Endothelial cell of umbilical vein (primary cell): ENCODE data around the gene BCL11B. TPM values are rescaled to one million over a fixed set of nuclear protein-coding genes. Genes with fewer than 3 reads are reported as not detected.

Experiments used
- BruUV-seq: library from RNA; stranded (reverse); fragments of 400-500 nt; replicated peaks from 2 replicates; lab custom pipeline; 2021; lab: Mats Ljungman, UMichigan
- CTCF ChIA-PET: fragments of 300-600, 350-600 bp; sonication (Branson Sonifier 250); formaldehyde crosslinking; loops from one replicate; lab custom pipeline; 2021; ENCODE audit warnings: antibody characterized with exemption, inconsistent platforms; lab: Charles Lee
- POLR2A ChIA-PET: fragments of 300-600, 350-600 bp; sonication (Branson Sonifier 250); formaldehyde crosslinking; loops from one replicate; lab custom pipeline; 2021; ENCODE audit warnings: antibody characterized with exemption, inconsistent platforms; lab: Charles Lee
- DNase-seq: peaks from one replicate; pipeline ENCODE4 v3.0.0-alpha.2; 2011; ENCODE audit warnings: low read depth, low spot score
- FAIRE-seq: peaks from 2 replicates; lab custom pipeline; 2011; peaks lifted over from hg19 to GRCh38; lab: Jason Lieb, UNC
- H2AFZ ChIP-seq: 2 replicates; pipeline ENCODE4 v1.6.0; 2012; ENCODE audit warnings: low read depth, low read length, control low read depth, inconsistent platforms
- H3K27ac ChIP-seq: 2 replicates; pipeline ENCODE4 v1.5.1; 2011; ENCODE audit warnings: low read depth, mild to moderate bottlenecking, control low read depth, low read length, moderate library complexity; ENCODE audit not compliant: insufficient read depth
- H3K27me3 ChIP-seq, 2 experiments: 2 replicates each; pipeline versions ENCODE4 v1.6.0 to v1.6.1; 2011; ENCODE audit warnings: low read length in 2 of 2, mixed read lengths in 1 of 2; ENCODE audit not compliant: control insufficient read depth in 2 of 2, insufficient read depth in 2 of 2
- H3K36me3 ChIP-seq, 2 experiments: 2 replicates in 1 of 2; 3 replicates in 1 of 2; pipeline ENCODE4 v1.5.1; 2011; ENCODE audit warnings: low read length in 2 of 2, mild to moderate bottlenecking in 1 of 2, moderate library complexity in 1 of 2; ENCODE audit not compliant: control insufficient read depth in 2 of 2, insufficient read depth in 2 of 2; ENCODE audit errors: extremely low read depth in 1 of 2
- H3K4me1 ChIP-seq: 3 replicates; pipeline ENCODE4 v1.5.1; 2011; ENCODE audit warnings: mild to moderate bottlenecking, low read length; ENCODE audit not compliant: control insufficient read depth, insufficient read depth; ENCODE audit errors: extremely low read depth
- H3K4me2 ChIP-seq: 2 replicates; pipeline ENCODE4 v1.6.1; 2011; ENCODE audit warnings: low read length, control low read depth, mixed read lengths; ENCODE audit not compliant: insufficient read depth
- H3K4me3 ChIP-seq, 3 experiments: fragments of 200-600 bp in 1 of 3; sonication (generic), shearing (Covaris generic) in 1 of 3; replicated peaks in 1 of 3; 2 replicates each; pipeline ENCODE4 v1.5.1; 2011 to 2016; ENCODE audit warnings: control low read depth in 3 of 3, low read length in 3 of 3, mild to moderate bottlenecking in 2 of 3, inconsistent platforms in 1 of 3, low read depth in 1 of 3, moderate library complexity in 1 of 3; ENCODE audit not compliant: insufficient read depth in 1 of 3
- H3K79me2 ChIP-seq: 2 replicates; pipeline ENCODE4 v1.6.0; 2012; ENCODE audit warnings: low read length, inconsistent platforms; ENCODE audit not compliant: control insufficient read depth, insufficient read depth
- H3K9ac ChIP-seq: replicated peaks from 2 replicates; pipeline ENCODE3; 2011; ENCODE audit warnings: low read length, control low read depth; ENCODE audit not compliant: insufficient read depth; ENCODE audit errors: extremely low read depth
- H3K9me1 ChIP-seq: replicated peaks from 3 replicates; pipeline ENCODE4 v1.6.0; 2011; ENCODE audit warnings: mild to moderate bottlenecking, low read length; ENCODE audit not compliant: control insufficient read depth, insufficient read depth; ENCODE audit errors: extremely low read depth
- H3K9me3 ChIP-seq: replicated peaks from 2 replicates; pipeline ENCODE4 v1.5.1; 2012; ENCODE audit warnings: low read length, inconsistent platforms; ENCODE audit not compliant: control insufficient read depth, insufficient read depth
- H4K20me1 ChIP-seq: replicated peaks from 2 replicates; pipeline ENCODE3; 2011; ENCODE audit warnings: mild to moderate bottlenecking, low read length; ENCODE audit not compliant: control insufficient read depth, insufficient read depth; ENCODE audit errors: extremely low read depth
- CTCF ChIP-seq, 2 donors: IDR thresholded peaks; 1 replicate in 1 of 2; 2 replicates in 1 of 2; pipeline ENCODE4 v1.5.1; 2011; ENCODE audit warnings: low read length in 2 of 2, mild to moderate bottlenecking in 2 of 2, moderate library complexity in 2 of 2, control low read depth in 1 of 2, inconsistent platforms in 1 of 2, low read depth in 1 of 2; ENCODE audit not compliant: insufficient read depth in 1 of 2; ENCODE audit errors: extremely low read depth in 1 of 2
- EZH2 ChIP-seq: IDR thresholded peaks from 2 replicates; pipeline ENCODE4 v1.6.1; 2012; ENCODE audit warnings: borderline replicate concordance, low read depth, mild to moderate bottlenecking, moderate library complexity, low read length, inconsistent platforms; ENCODE audit not compliant: severe bottlenecking
- FOS ChIP-seq: IDR thresholded peaks from 2 replicates; pipeline ENCODE4 v1.6.1; 2011; ENCODE audit warnings: mild to moderate bottlenecking, low read length, moderate library complexity, borderline replicate concordance; ENCODE audit not compliant: insufficient read depth
- GATA2 ChIP-seq: IDR thresholded peaks from 2 replicates; pipeline ENCODE4 v1.7.0; 2011; ENCODE audit warnings: low read depth, mild to moderate bottlenecking, moderate library complexity, mixed read lengths, low read length; ENCODE audit not compliant: insufficient read length, insufficient read depth
- JUN ChIP-seq: IDR thresholded peaks from 2 replicates; pipeline ENCODE4 v1.6.1; 2011; ENCODE audit warnings: borderline replicate concordance, low read depth; ENCODE audit not compliant: insufficient read length, insufficient read depth
- MAX ChIP-seq: IDR thresholded peaks from 2 replicates; pipeline ENCODE4 v1.6.1; 2011; ENCODE audit not compliant: insufficient read depth, insufficient read length
- MYC ChIP-seq: IDR thresholded peaks from one replicate; pipeline ENCODE4 v1.6.1; 2011; ENCODE audit warnings: mild to moderate bottlenecking, low read depth, low read length
- POLR2A ChIP-seq: IDR thresholded peaks from 2 replicates; pipeline ENCODE4 v1.6.1; 2012; ENCODE audit warnings: low read depth, mild to moderate bottlenecking, control low read depth, low read length
- POLR2AphosphoS5 ChIP-seq: IDR thresholded peaks from 2 replicates; pipeline ENCODE4 v1.6.1; 2012; ENCODE audit warnings: low read depth, mild to moderate bottlenecking, control low read depth, low read length, moderate library complexity; ENCODE audit not compliant: insufficient read depth
- dilution Hi-C: fragments of 300-500 bp; cut with MboI; formaldehyde crosslinking; loops from one replicate; pipeline ENCODE4 v1.15.0; 2019; ENCODE audit warnings: low sequenced_read_pairs; ENCODE audit not compliant: extremely low pct_ligation_motif_present
- intact Hi-C: fragments of 100-400 bp; cut with micrococcal nuclease; formaldehyde crosslinking; loops from one replicate; pipeline ENCODE4 v1.10.0; 2022
- polyA plus RNA-seq, 4 experiments: library from polyadenylated mRNA; depleted of rRNA in 3 of 4; stranded (reverse) in 3 of 4; unstranded in 1 of 4; fragments of >200 nt; gene quantifications; 2 replicates each; pipeline versions ENCODE4 v1.2.1 to v1.2.3, GENCODE V29; 2011 to 2012; ENCODE audit warnings: missing spikeins in 1 of 4
- total RNA-seq: library from RNA; stranded (reverse); gene quantifications from 2 replicates; pipeline ENCODE4 v1.2.3, GENCODE V29; 2021

The BCL11B gene
- total and polyA plus RNA-seq, 2 donors (not counting 3 experiments of a cell fraction or from before 2014, with no cell fraction given): 0.03 to 0.07 TPM

- no peak overlapping the region for H3K27ac ChIP-seq
- peak; percentile 72 for FAIRE-seq
- H3K79me2 ChIP-seq: no peaks in the 10 kb centered on the region
- H3K27me3 ChIP-seq: no peaks in the 10 kb centered on the region
- no peak overlapping the region for H3K4me3 ChIP-seq
- TF ChIP-seq JUN (no peak), CTCF (IDR thresholded peaks at IDR 0.05; ENCODE audit: extremely low read depth in 1 of 2, insufficient read depth in 1 of 2, low read depth in 1 of 2, low read length in 2 of 2) (peak; percentile 82 to 93)
- no TSS peak for BruUV-seq
- DNase-seq: peak; percentile 32
- POLR2A ChIA-PET: no interaction called here
- H3K9ac ChIP-seq: no peak overlapping the region
- H3K9me1 ChIP-seq: no peaks in the 10 kb centered on the region
- no peaks in the 10 kb centered on the region for H3K9me3 ChIP-seq
- intact Hi-C loops: loop anchor here (1.0 kb wide), 1 partner anchor 95 kb away; no protein-coding TSS in a partner anchor
- no peak overlapping the region for H3K4me2 ChIP-seq
- CTCF ChIA-PET: interaction anchor here (0.6 to 2.5 kb wide), 26 partner anchors 9 to 108 kb away, joined by 3 to 80 read pairs (median 4); no protein-coding TSS in a partner anchor
- no peaks in the 10 kb centered on the region for H4K20me1 ChIP-seq
- no peak overlapping the region for H2AFZ ChIP-seq
- no peaks in the 10 kb centered on the region for H3K36me3 ChIP-seq
- no peaks in the 10 kb centered on the region for H3K4me1 ChIP-seq
- dilution Hi-C loops: no loop called here
These were observed 48.1 kb upstream of the BCL11B start for GRCh38 chr14:99320105-99320572.

- Histone ChIP-seq H4K20me1 (no peaks in the 10 kb centered on the region), H3K27me3 (no peaks in the 10 kb centered on the region), H3K9me1 (no peaks in the 10 kb centered on the region), H2AFZ (no peak overlapping the region), H3K9ac (no peak overlapping the region), H3K27ac (no peak overlapping the region), H3K4me1 (no peaks in the 10 kb centered on the region), H3K4me2 (no peak overlapping the region), H3K4me3 (no peak overlapping the region), H3K79me2 (no peaks in the 10 kb centered on the region), H3K36me3 (no peaks in the 10 kb centered on the region), H3K9me3 (no peaks in the 10 kb centered on the region)
- CTCF ChIA-PET: interaction anchor here (2.5 kb wide), 1 partner anchor 97 kb away, joined by 80 read pairs; no protein-coding TSS in a partner anchor
- POLR2A ChIA-PET: no interaction called here
- DNase-seq: no peak
- intact Hi-C loops: no loop called here
- dilution Hi-C loops: no loop called here
- no peak for TF ChIP-seq FOS
- no peak for TF ChIP-seq JUN
- TF ChIP-seq CTCF (IDR thresholded peaks at IDR 0.05; ENCODE audit: extremely low read depth in 1 of 2, insufficient read depth in 1 of 2, low read depth in 1 of 2, low read length in 2 of 2): no peak
- no peak for TF ChIP-seq MAX
- no peak for TF ChIP-seq POLR2AphosphoS5
- TF ChIP-seq POLR2A: no peak
- TF ChIP-seq MYC: no peak
- TF ChIP-seq EZH2: no peak
- TF ChIP-seq GATA2: no peak
- no TSS peak for BruUV-seq
- no peak for FAIRE-seq
These were observed 46.9 kb upstream of the BCL11B start for GRCh38 chr14:99318959-99319295.
